Astrocyte of the cerebellum (primary cell): ENCODE measurements around the gene NTPCR.

Experiments used
- DNase-seq: peaks from one replicate; pipeline ENCODE4 v3.0.0-alpha.2; 2011; ENCODE audit warnings: low read depth
- H3K4me3 ChIP-seq: 2 replicates; pipeline ENCODE4 v1.5.1; 2011; ENCODE audit warnings: mild to moderate bottlenecking, low read depth, low read length, moderate library complexity
- CTCF ChIP-seq: IDR thresholded peaks from 2 replicates; pipeline ENCODE4 v1.5.1; 2012; ENCODE audit warnings: low read length, low read depth, moderate library complexity, mild to moderate bottlenecking; ENCODE audit errors: missing control alignments
- in situ Hi-C: cut with HindIII; loops from 2 replicates; pipeline ENCODE4 v1.10.0; 2017; ENCODE audit warnings: low sequenced_read_pairs

NTPCR gene

GRCh38 chr1:232987774-232988140 lies 37.3 kb downstream of the NTPCR start:
- TF ChIP-seq CTCF, result no peak
- no peak for DNase-seq
- in situ Hi-C loops, result no loop called here

GRCh38 chr1:232988572-232989040 lies 38.2 kb downstream of the NTPCR start:
- in situ Hi-C loops, result no loop called here
- H3K4me3 ChIP-seq, result no peak overlapping the region
- peak; percentile 63 for DNase-seq
- TF ChIP-seq CTCF, result no peak

More at GRCh38 chr1:232987774-232988140, 37.3 kb downstream of the NTPCR start:
- no peak overlapping the region for H3K4me3 ChIP-seq

- TF ChIP-seq CTCF, result no peak
- no peak overlapping the region for H3K4me3 ChIP-seq
- DNase-seq, result no peak
- in situ Hi-C loops, result no loop called here
Measured at GRCh38 chr1:232990176-232991128, 40.0 kb downstream of the NTPCR start.

GRCh38 chr1:232991238-232991637 lies 40.8 kb downstream of the NTPCR start:
- no peak overlapping the region for H3K4me3 ChIP-seq
- in situ Hi-C loops, result no loop called here
- TF ChIP-seq CTCF, result no peak
- no peak for DNase-seq

GRCh38 chr1:232992227-232992626 lies 41.8 kb downstream of the NTPCR start:
- in situ Hi-C loops, result no loop called here
- H3K4me3 ChIP-seq, result no peak overlapping the region
- DNase-seq, result no peak
- no peak for TF ChIP-seq CTCF

- TF ChIP-seq CTCF, result no peak
- no peak overlapping the region for H3K4me3 ChIP-seq
- in situ Hi-C loops, result no loop called here
- DNase-seq, result no peak
Measured at GRCh38 chr1:232993555-232993954, 43.1 kb downstream of the NTPCR start.
